AG04450 (cell line): ENCODE measurements around the gene ABTB1. TPM values are rescaled to one million over a fixed set of nuclear protein-coding genes. Genes with fewer than 3 reads are reported as not detected.

Source experiments
- CTCF ChIA-PET: fragments of 300-600, 350-600 bp; formaldehyde crosslinking; extraction: SDS; loops from one replicate; lab custom pipeline; 2022; ENCODE audit warnings: antibody characterized with exemption, inconsistent platforms; lab: Charles Lee
- POLR2A ChIA-PET: fragments of 350-600 bp; formaldehyde crosslinking; extraction: SDS; loops from one replicate; lab custom pipeline; 2021; ENCODE audit warnings: antibody characterized with exemption, inconsistent platforms; lab: Yijun Ruan, JAX
- DNase-seq: peaks from one replicate; pipeline ENCODE4 v3.0.0-alpha.2; 2011; ENCODE audit warnings: low read depth, low spot score
- H3K27ac ChIP-seq: one replicate; pipeline ENCODE4 v1.5.1; 2012; ENCODE audit warnings: low read depth, low read length, control low read depth
- H3K27me3 ChIP-seq: one replicate; pipeline ENCODE4 v1.6.0; 2012; ENCODE audit warnings: low read length; ENCODE audit not compliant: control insufficient read depth, insufficient read depth
- H3K4me3 ChIP-seq: 2 replicates; pipeline ENCODE4 v1.5.1; 2011; ENCODE audit warnings: mild to moderate bottlenecking, low read depth, low read length, control low read depth
- H3K9me3 ChIP-seq: 2 replicates; pipeline ENCODE4 v1.5.1; 2012; ENCODE audit warnings: low read length; ENCODE audit not compliant: control insufficient read depth, insufficient read depth
- CTCF ChIP-seq: IDR thresholded peaks from 2 replicates; pipeline ENCODE4 v1.5.1; 2011; ENCODE audit warnings: low read depth, low read length, control low read depth, inconsistent platforms
- polyA plus RNA-seq: library from polyadenylated mRNA; depleted of rRNA; stranded (reverse); fragments of >200 nt; gene quantifications from 2 replicates; pipeline ENCODE4 v1.2.3, GENCODE V29; 2011

Gene ABTB1
- polyA plus RNA-seq, 1 experiment: 15.5 TPM

- ChIA-PET CTCF (interaction anchor here (0.7 to 3.3 kb wide), 2 partner anchors 14 to 26 kb away, joined by 3 to 14 read pairs; no protein-coding TSS in a partner anchor), POLR2A (no interaction called here)
- DNase-seq: no peak
- TF ChIP-seq CTCF: no peak
- no peak overlapping the region for H3K27ac ChIP-seq
- no peaks in the 10 kb centered on the region for H3K27me3 ChIP-seq
- H3K9me3 ChIP-seq: no peaks in the 10 kb centered on the region
- no peak overlapping the region for H3K4me3 ChIP-seq
These were observed 37.6 kb downstream of the ABTB1 start for GRCh38 chr3:127710155-127710941.

- no peak for TF ChIP-seq CTCF
- H3K4me3 ChIP-seq: no peak overlapping the region
- H3K27me3 ChIP-seq: no peaks in the 10 kb centered on the region
- H3K9me3 ChIP-seq: no peaks in the 10 kb centered on the region
- DNase-seq: no peak
- POLR2A ChIA-PET: interaction anchor here (0.7 kb wide), 1 partner anchor 10 kb away, joined by 5 read pairs; no protein-coding TSS in a partner anchor
- no peak overlapping the region for H3K27ac ChIP-seq
- CTCF ChIA-PET: interaction anchor here (0.7 to 3.3 kb wide), 2 partner anchors 15 to 27 kb away, joined by 3 to 14 read pairs; no protein-coding TSS in a partner anchor
These were observed 38.4 kb downstream of the ABTB1 start for GRCh38 chr3:127711021-127711695.

GRCh38 chr3:127711896-127712295 is 39.1 kb downstream of the ABTB1 start:
- POLR2A ChIA-PET: interaction anchor here (0.7 kb wide), 1 partner anchor 11 kb away, joined by 5 read pairs; no protein-coding TSS in a partner anchor
- CTCF ChIA-PET: interaction anchor here (3.3 kb wide), 1 partner anchor 15 kb away, joined by 14 read pairs; no protein-coding TSS in a partner anchor
- Histone ChIP-seq H3K27me3 (no peaks in the 10 kb centered on the region), H3K27ac (no peak overlapping the region), H3K4me3 (no peak overlapping the region), H3K9me3 (no peaks in the 10 kb centered on the region)
- no peak for TF ChIP-seq CTCF
- no peak for DNase-seq

GRCh38 chr3:127712461-127712860 is 39.7 kb downstream of the ABTB1 start:
- ChIA-PET CTCF (no interaction called here), POLR2A (no interaction called here)
- H3K4me3 ChIP-seq: no peak overlapping the region
- no peaks in the 10 kb centered on the region for H3K27me3 ChIP-seq
- H3K9me3 ChIP-seq: no peaks in the 10 kb centered on the region
- H3K27ac ChIP-seq: no peak overlapping the region
- no peak for DNase-seq
- TF ChIP-seq CTCF: no peak
